ENCODE results near the gene MAGI2. TPM values are rescaled to one million over a fixed set of nuclear protein-coding genes. Genes with fewer than 3 reads are reported as not detected.

The MAGI2 gene
- total RNA-seq, 1 experiment from 2014 or later = 0.52 TPM

DNA sequence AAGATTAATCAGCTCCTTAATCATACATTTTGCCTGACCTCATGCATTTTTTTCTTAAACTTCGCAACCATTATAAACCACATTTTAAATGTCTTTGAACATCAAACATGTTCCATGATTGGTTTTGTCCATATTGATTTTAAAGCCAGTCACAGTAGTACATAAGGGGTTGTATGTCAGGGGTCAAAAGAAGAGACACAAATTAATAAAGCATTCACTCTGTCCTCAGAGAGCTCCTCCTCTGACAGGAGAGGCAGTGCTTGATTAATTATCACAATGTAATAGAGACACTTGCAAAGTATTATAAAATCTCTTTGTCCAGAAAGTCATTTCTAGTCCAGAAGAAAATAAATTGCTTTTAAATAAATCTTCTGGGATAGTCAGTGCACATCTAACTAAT is 195.5 kb downstream of the MAGI2 start:
- Mint-ChIP-seq H3K4me1 (ENCODE audit: low read depth, unreplicated experiment) (no peaks in the 10 kb centered on the region), H3K9me3 (ENCODE audit: low read depth, unreplicated experiment) (no peaks in the 10 kb centered on the region), H3K27me3 (ENCODE audit: unreplicated experiment) (no peaks in the 10 kb centered on the region), H3K4me3 (ENCODE audit: low read depth, unreplicated experiment) (no peak overlapping the region), H3K27ac (ENCODE audit: unreplicated experiment) (no peak overlapping the region), H3K36me3 (ENCODE audit: insufficient read depth, unreplicated experiment) (no peaks in the 10 kb centered on the region)
- TF ChIP-seq, protein P1, sequence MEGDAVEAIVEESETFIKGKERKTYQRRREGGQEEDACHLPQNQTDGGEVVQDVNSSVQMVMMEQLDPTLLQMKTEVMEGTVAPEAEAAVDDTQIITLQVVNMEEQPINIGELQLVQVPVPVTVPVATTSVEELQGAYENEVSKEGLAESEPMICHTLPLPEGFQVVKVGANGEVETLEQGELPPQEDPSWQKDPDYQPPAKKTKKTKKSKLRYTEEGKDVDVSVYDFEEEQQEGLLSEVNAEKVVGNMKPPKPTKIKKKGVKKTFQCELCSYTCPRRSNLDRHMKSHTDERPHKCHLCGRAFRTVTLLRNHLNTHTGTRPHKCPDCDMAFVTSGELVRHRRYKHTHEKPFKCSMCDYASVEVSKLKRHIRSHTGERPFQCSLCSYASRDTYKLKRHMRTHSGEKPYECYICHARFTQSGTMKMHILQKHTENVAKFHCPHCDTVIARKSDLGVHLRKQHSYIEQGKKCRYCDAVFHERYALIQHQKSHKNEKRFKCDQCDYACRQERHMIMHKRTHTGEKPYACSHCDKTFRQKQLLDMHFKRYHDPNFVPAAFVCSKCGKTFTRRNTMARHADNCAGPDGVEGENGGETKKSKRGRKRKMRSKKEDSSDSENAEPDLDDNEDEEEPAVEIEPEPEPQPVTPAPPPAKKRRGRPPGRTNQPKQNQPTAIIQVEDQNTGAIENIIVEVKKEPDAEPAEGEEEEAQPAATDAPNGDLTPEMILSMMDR (IDR thresholded peaks at IDR 0.05; ENCODE audit: unreplicated experiment) = no peak
- CTCF ChIA-PET = no interaction called here
- BruUV-seq (replicated peaks) = no TSS peak
- intact Hi-C loops (cut with micrococcal nuclease; ENCODE audit: unreplicated experiment) = no loop called here
- DNase-seq = no peak

DNA sequence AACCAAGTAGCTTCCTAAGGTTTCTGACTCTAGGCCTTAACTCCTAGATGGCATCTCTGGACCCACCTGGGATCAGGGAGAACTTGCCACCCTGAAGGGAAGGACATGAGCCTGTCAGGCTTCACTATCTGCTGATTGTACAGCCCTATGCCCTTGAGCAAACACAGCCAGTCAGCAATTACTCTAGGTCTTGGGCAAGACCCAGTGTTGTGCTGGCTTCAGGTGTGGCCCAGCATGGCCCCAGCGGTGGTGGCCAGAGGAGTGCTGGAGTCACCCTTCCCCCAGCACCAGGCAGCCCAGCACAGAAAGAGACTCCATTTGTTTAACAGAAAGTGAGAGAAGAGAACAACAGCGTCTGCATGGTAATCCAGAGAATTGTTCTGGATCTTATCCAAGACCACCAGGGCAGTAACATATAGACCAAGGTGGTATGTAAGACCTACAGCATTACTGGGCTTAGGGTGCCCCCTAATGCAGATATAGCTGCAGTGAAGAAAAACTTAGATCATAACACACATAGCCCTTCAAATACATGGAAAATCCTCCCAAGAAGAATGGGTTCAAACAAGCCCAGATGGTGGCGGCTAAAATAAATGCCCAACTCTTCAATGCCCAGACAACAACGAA is 207.7 kb downstream of the MAGI2 start:
- BruUV-seq (replicated peaks) = no TSS peak
- intact Hi-C loops (cut with micrococcal nuclease; ENCODE audit: unreplicated experiment) = no loop called here
- H3K9me3 Mint-ChIP-seq (ENCODE audit: low read depth, unreplicated experiment) = no peaks in the 10 kb centered on the region
- H3K4me1 Mint-ChIP-seq (ENCODE audit: low read depth, unreplicated experiment) = no peaks in the 10 kb centered on the region
- CTCF ChIA-PET = no interaction called here
- no peaks in the 10 kb centered on the region for H3K36me3 Mint-ChIP-seq (ENCODE audit: insufficient read depth, unreplicated experiment)
- no peak overlapping the region for H3K4me3 Mint-ChIP-seq (ENCODE audit: low read depth, unreplicated experiment)
- no peaks in the 10 kb centered on the region for H3K27me3 Mint-ChIP-seq (ENCODE audit: unreplicated experiment)
- TF ChIP-seq, protein P1 (IDR thresholded peaks at IDR 0.05; ENCODE audit: unreplicated experiment) = no peak
- no peak overlapping the region for H3K27ac Mint-ChIP-seq (ENCODE audit: unreplicated experiment)
- no peak for DNase-seq

DNA sequence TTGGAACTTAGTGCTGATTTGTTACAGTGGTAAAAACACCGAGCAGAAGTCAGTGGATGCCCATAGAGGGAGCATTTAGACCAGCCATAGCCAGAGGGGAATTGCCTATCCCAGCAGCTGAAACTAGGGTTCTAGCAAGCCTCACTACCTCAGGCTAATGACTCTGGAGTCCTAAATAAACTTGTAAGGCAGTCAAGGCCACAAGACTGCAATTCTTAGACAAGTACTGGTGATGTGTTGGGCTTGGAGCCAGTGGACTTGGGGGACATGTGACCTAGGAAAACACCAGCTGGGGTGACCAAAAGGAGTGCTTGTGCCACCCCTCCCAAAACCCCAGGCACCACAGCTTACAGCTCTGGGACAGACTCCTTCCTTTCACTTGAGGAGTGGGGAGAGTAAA is 209.0 kb downstream of the MAGI2 start:
- no peak overlapping the region for H3K27ac Mint-ChIP-seq (ENCODE audit: unreplicated experiment)
- CTCF ChIA-PET = no interaction called here
- no peaks in the 10 kb centered on the region for H3K27me3 Mint-ChIP-seq (ENCODE audit: unreplicated experiment)
- intact Hi-C loops (cut with micrococcal nuclease; ENCODE audit: unreplicated experiment) = no loop called here
- H3K4me3 Mint-ChIP-seq (ENCODE audit: low read depth, unreplicated experiment) = no peak overlapping the region
- H3K9me3 Mint-ChIP-seq (ENCODE audit: low read depth, unreplicated experiment) = no peaks in the 10 kb centered on the region
- H3K36me3 Mint-ChIP-seq (ENCODE audit: insufficient read depth, unreplicated experiment) = no peaks in the 10 kb centered on the region
- DNase-seq = no peak
- no TSS peak for BruUV-seq (replicated peaks)
- H3K4me1 Mint-ChIP-seq (ENCODE audit: low read depth, unreplicated experiment) = peaks cover 10% of the 10 kb centered on the region
- TF ChIP-seq, protein P1 (IDR thresholded peaks at IDR 0.05; ENCODE audit: unreplicated experiment) = no peak

DNA sequence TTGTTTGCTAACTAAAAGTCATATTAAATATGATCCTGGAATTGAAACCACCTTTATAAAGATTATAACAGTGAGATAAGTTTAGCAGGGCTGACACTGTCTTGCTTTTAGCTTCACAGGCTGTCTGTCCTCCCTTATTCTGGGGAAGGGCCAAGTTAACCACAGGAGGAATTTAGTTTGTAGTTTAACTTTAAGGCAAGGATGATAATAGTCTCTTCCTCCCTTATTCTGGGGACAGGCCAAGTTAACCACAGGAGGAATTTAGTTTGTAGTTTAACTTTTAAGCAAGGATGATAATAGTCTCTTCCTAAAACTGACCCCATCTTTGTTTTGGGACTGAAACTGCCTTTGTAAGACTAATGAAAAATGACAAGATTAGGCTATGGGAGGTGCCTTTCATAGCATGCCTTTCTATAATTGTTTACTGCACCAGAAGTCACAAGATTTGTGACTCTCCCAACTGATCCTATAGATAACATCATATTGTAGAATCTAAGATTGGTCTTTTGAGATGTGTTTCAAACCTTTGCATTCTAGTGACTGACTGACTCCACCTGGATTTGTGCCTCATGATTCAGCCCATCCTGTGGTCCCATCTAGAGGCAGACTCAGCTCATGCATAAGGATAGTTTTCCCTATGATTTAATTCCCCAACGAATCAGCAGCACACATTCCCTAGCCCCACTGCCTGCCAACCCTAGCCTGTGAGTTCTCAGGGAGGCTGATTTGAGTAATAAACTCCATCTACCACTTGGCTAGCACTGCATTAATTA is 212.0 kb downstream of the MAGI2 start:
- H3K27me3 Mint-ChIP-seq (ENCODE audit: unreplicated experiment) = no peaks in the 10 kb centered on the region
- H3K36me3 Mint-ChIP-seq (ENCODE audit: insufficient read depth, unreplicated experiment) = no peaks in the 10 kb centered on the region
- peaks cover 12% of the 10 kb centered on the region for H3K4me1 Mint-ChIP-seq (ENCODE audit: low read depth, unreplicated experiment)
- DNase-seq = no peak
- CTCF ChIA-PET = no interaction called here
- BruUV-seq (replicated peaks) = no TSS peak
- H3K27ac Mint-ChIP-seq (ENCODE audit: unreplicated experiment) = no peak overlapping the region
- H3K9me3 Mint-ChIP-seq (ENCODE audit: low read depth, unreplicated experiment) = peaks cover 3% of the 10 kb centered on the region
- TF ChIP-seq, protein P1 (IDR thresholded peaks at IDR 0.05; ENCODE audit: unreplicated experiment) = no peak
- no peak overlapping the region for H3K4me3 Mint-ChIP-seq (ENCODE audit: low read depth, unreplicated experiment)
- intact Hi-C loops (cut with micrococcal nuclease; ENCODE audit: unreplicated experiment) = no loop called here
